ENCODE measurements around the gene SHLD1. TPM values are rescaled to one million over a fixed set of nuclear protein-coding genes. Genes with fewer than 3 reads are reported as not detected.

The SHLD1 gene
- polyA plus RNA-seq, 1 donor from 2014 or later: 15.3 TPM

- H3K4me3 ChIP-seq (ENCODE audit: low read length): no peak overlapping the region
- no peaks in the 10 kb centered on the region for H3K9me3 ChIP-seq (ENCODE audit: low read length)
- H3K79me2 ChIP-seq (replicated peaks; ENCODE audit: insufficient read depth, low read length): no peaks in the 10 kb centered on the region
- H3F3A ChIP-seq (ENCODE audit: insufficient read depth, low read length, poor library complexity, severe bottlenecking): no peaks in the 10 kb centered on the region
- no peaks in the 10 kb centered on the region for H3K27me3 ChIP-seq (ENCODE audit: insufficient read depth, low read depth, low read length)
- H2AFZ ChIP-seq (ENCODE audit: low read depth, low read length): no peak overlapping the region
- H4K20me1 ChIP-seq (ENCODE audit: insufficient read depth): no peaks in the 10 kb centered on the region
- no peaks in the 10 kb centered on the region for H3K36me3 ChIP-seq (ENCODE audit: insufficient read depth, low read length)
- H3K9me2 ChIP-seq (ENCODE audit: insufficient read depth, low read length): no peaks in the 10 kb centered on the region
- H3K9ac ChIP-seq (ENCODE audit: low read length): no peak overlapping the region
- H3K4me2 ChIP-seq (ENCODE audit: low read length): no peak overlapping the region
- H3K27ac ChIP-seq (ENCODE audit: low read length): no peak overlapping the region
- TF ChIP-seq REST (IDR thresholded peaks at IDR 0.05; ENCODE audit: borderline replicate concordance) (no peak), SMC3 (conservative IDR thresholded peaks at IDR 0.05; ENCODE audit: poor library complexity) (no peak), RAD21 (conservative IDR thresholded peaks at IDR 0.05) (no peak), MXI1 (conservative IDR thresholded peaks at IDR 0.05; ENCODE audit: poor library complexity, severe bottlenecking) (no peak), POLR2AphosphoS5 (IDR thresholded peaks at IDR 0.05) (no peak), TAF1 (IDR thresholded peaks at IDR 0.05; ENCODE audit: low read depth) (no peak), EZH2 (IDR thresholded peaks at IDR 0.05; ENCODE audit: borderline replicate concordance, insufficient read depth, low read length, poor library complexity, severe bottlenecking) (no peak), EP300 (conservative IDR thresholded peaks at IDR 0.05; ENCODE audit: poor library complexity, severe bottlenecking) (no peak)
- TF ChIP-seq, protein P1, sequence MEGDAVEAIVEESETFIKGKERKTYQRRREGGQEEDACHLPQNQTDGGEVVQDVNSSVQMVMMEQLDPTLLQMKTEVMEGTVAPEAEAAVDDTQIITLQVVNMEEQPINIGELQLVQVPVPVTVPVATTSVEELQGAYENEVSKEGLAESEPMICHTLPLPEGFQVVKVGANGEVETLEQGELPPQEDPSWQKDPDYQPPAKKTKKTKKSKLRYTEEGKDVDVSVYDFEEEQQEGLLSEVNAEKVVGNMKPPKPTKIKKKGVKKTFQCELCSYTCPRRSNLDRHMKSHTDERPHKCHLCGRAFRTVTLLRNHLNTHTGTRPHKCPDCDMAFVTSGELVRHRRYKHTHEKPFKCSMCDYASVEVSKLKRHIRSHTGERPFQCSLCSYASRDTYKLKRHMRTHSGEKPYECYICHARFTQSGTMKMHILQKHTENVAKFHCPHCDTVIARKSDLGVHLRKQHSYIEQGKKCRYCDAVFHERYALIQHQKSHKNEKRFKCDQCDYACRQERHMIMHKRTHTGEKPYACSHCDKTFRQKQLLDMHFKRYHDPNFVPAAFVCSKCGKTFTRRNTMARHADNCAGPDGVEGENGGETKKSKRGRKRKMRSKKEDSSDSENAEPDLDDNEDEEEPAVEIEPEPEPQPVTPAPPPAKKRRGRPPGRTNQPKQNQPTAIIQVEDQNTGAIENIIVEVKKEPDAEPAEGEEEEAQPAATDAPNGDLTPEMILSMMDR (IDR thresholded peaks at IDR 0.05; ENCODE audit: poor library complexity, severe bottlenecking): no peak
These were observed 134.5 kb downstream of the SHLD1 start for GRCh38 chr20:5884465-5885335.

DNA sequence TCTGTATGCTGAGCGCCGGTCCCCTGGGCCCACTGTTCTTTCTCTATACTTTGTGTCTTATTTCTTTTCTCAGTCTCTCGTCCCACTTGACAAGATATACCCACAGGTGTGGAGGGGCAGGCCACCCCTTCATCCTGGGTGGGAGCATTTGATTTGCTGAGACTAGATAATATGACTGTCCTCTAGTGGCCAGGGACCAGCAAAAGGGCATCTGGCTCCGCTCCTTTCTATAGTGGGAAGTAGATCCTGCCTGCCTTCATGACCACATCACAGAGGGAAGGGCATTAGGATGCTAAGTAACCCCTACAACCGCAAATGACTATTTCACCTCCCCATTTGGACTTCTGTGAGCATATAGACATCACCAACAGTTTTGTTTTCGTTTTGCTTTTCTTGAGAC is 135.7 kb downstream of the SHLD1 start:
- Histone ChIP-seq H4K20me1 (ENCODE audit: insufficient read depth) (no peaks in the 10 kb centered on the region), H3F3A (ENCODE audit: insufficient read depth, low read length, poor library complexity, severe bottlenecking) (no peaks in the 10 kb centered on the region)

More for the DNA sequence above, 135.7 kb downstream of the SHLD1 start:
- no peak overlapping the region for H3K4me2 ChIP-seq (ENCODE audit: low read length)
- no peaks in the 10 kb centered on the region for H3K79me2 ChIP-seq (replicated peaks; ENCODE audit: insufficient read depth, low read length)
- H3K9me3 ChIP-seq (ENCODE audit: low read length): no peaks in the 10 kb centered on the region
- no peaks in the 10 kb centered on the region for H3K27me3 ChIP-seq (ENCODE audit: insufficient read depth, low read depth, low read length)
- H3K27ac ChIP-seq (ENCODE audit: low read length): no peak overlapping the region
- no peak overlapping the region for H2AFZ ChIP-seq (ENCODE audit: low read depth, low read length)
- H3K4me3 ChIP-seq (ENCODE audit: low read length): no peak overlapping the region
- H3K9me2 ChIP-seq (ENCODE audit: insufficient read depth, low read length): no peaks in the 10 kb centered on the region
- no peak overlapping the region for H3K9ac ChIP-seq (ENCODE audit: low read length)
- no peaks in the 10 kb centered on the region for H3K36me3 ChIP-seq (ENCODE audit: insufficient read depth, low read length)
- TF ChIP-seq, protein P1 (IDR thresholded peaks at IDR 0.05; ENCODE audit: poor library complexity, severe bottlenecking): no peak
- TF ChIP-seq MXI1 (conservative IDR thresholded peaks at IDR 0.05; ENCODE audit: poor library complexity, severe bottlenecking) (no peak), RAD21 (conservative IDR thresholded peaks at IDR 0.05) (no peak), EP300 (conservative IDR thresholded peaks at IDR 0.05; ENCODE audit: poor library complexity, severe bottlenecking) (no peak), REST (IDR thresholded peaks at IDR 0.05; ENCODE audit: borderline replicate concordance) (no peak), EZH2 (IDR thresholded peaks at IDR 0.05; ENCODE audit: borderline replicate concordance, insufficient read depth, low read length, poor library complexity, severe bottlenecking) (no peak), POLR2AphosphoS5 (IDR thresholded peaks at IDR 0.05) (no peak), SMC3 (conservative IDR thresholded peaks at IDR 0.05; ENCODE audit: poor library complexity) (no peak), TAF1 (IDR thresholded peaks at IDR 0.05; ENCODE audit: low read depth) (no peak)
